A549 (cell line): ENCODE data around the gene SHISA6. TPM values are rescaled to one million over a fixed set of nuclear protein-coding genes. Genes with fewer than 3 reads are reported as not detected.

ENCODE experiments used
- ATAC-seq, 2 experiments: fragments of 200-7000 bp in 1 of 2; fragments of >200 bp in 1 of 2; cut with Nextera tagmentation in 1 of 2; cut with Tn5 transposase in 1 of 2; 3 replicates each; pipeline versions ENCODE4 v1.8.0 to v1.9.1; 2018 to 2020; ENCODE audit warnings: mild to moderate bottlenecking in 1 of 2, moderate library complexity in 1 of 2
- CTCF ChIA-PET: fragments of 300-600 bp; sonication (Branson Sonifier 250); formaldehyde crosslinking; extraction: SDS; loops from one replicate; lab custom pipeline; 2021; ENCODE audit warnings: antibody characterized with exemption, inconsistent platforms; lab: Yijun Ruan, JAX
- POLR2A ChIA-PET: fragments of 350-600 bp; formaldehyde crosslinking; extraction: SDS; loops from one replicate; lab custom pipeline; 2021; ENCODE audit warnings: antibody characterized with exemption, inconsistent platforms; lab: Yijun Ruan, JAX
- DNase-seq, 2 experiments: peaks; one replicate each; pipeline versions ENCODE4 v3.0.0 to v3.0.0-alpha.2; 2011 to 2016; ENCODE audit warnings: low read depth in 1 of 2, low spot score in 1 of 2
- FAIRE-seq: peaks from 2 replicates; lab custom pipeline; 2011; peaks lifted over from hg19 to GRCh38; lab: Jason Lieb, UNC
- H3K27ac ChIP-seq, 2 experiments: fragments of >200 bp; sonication (Bioruptor Twin); formaldehyde crosslinking; 3 replicates each; pipeline ENCODE4 v1.5.1; 2016 to 2017
- H3K4me1 ChIP-seq: fragments of >200 bp; sonication (Bioruptor Twin); formaldehyde crosslinking; 3 replicates; pipeline ENCODE4 v1.6.1; 2016
- H3K4me2 ChIP-seq: fragments of >200 bp; sonication (Bioruptor Twin); formaldehyde crosslinking; 3 replicates; pipeline ENCODE4 v1.6.1; 2016
- H3K4me3 ChIP-seq: fragments of >200 bp; sonication (Bioruptor Twin); formaldehyde crosslinking; 3 replicates; pipeline ENCODE4 v1.5.1; 2016
- H3K9me3 ChIP-seq: fragments of >200 bp; sonication (Bioruptor Twin); formaldehyde crosslinking; 3 replicates; pipeline ENCODE4 v1.6.1; 2016
- CHD2 ChIP-seq: fragments of 150-350 bp; IDR thresholded peaks from 2 replicates; pipeline ENCODE4 v1.6.1; 2014; ENCODE audit warnings: low read length; ENCODE audit not compliant: partially characterized antibody
- EHMT2 ChIP-seq: fragments of 200-600 bp; sonication (generic); IDR thresholded peaks from 2 replicates; pipeline ENCODE4 v1.6.1; 2016; ENCODE audit warnings: antibody characterized with exemption, low read depth, mild to moderate bottlenecking, moderate library complexity
- EP300 ChIP-seq, 2 experiments: fragments of >200 bp; sonication (Bioruptor Twin); formaldehyde crosslinking; IDR thresholded peaks; 2 replicates in 1 of 2; 3 replicates in 1 of 2; pipeline ENCODE4 v1.6.1; 2016 to 2017
- ESRRA ChIP-seq: fragments of 150-350 bp; IDR thresholded peaks from 2 replicates; pipeline ENCODE4 v1.6.1; 2014; ENCODE audit warnings: mild to moderate bottlenecking, low read length, borderline replicate concordance
- HOXA7 ChIP-seq: fragments of 250-450 bp; sonication (Bioruptor Pico); IDR thresholded peaks from 2 replicates; pipeline ENCODE4 v1.5.0; 2020; ENCODE audit warnings: mild to moderate bottlenecking, moderate library complexity
- JUN ChIP-seq, 2 experiments: fragments of >200 bp; sonication (Bioruptor Twin); formaldehyde crosslinking; IDR thresholded peaks; 2 replicates in 1 of 2; 3 replicates in 1 of 2; pipeline ENCODE4 v1.6.1; 2016 to 2017
- MAZ ChIP-seq: fragments of 150-350 bp; IDR thresholded peaks from 2 replicates; pipeline ENCODE4 v1.6.1; 2014; ENCODE audit warnings: antibody characterized with exemption, low read depth, low read length, borderline replicate concordance
- MYC ChIP-seq: IDR thresholded peaks from 2 replicates; pipeline ENCODE4 v1.6.1; 2012; ENCODE audit warnings: mild to moderate bottlenecking, inconsistent platforms, low read length, improper control_type of control experiment, borderline replicate concordance
- NR3C1 ChIP-seq: fragments of >200 bp; sonication (Bioruptor Twin); formaldehyde crosslinking; IDR thresholded peaks from 3 replicates; pipeline ENCODE4 v1.6.1; 2017
- PHF8 ChIP-seq: fragments of 200-600 bp; sonication (generic); IDR thresholded peaks from 2 replicates; pipeline ENCODE4 v1.6.1; 2016; ENCODE audit warnings: low read depth, mild to moderate bottlenecking, antibody characterized with exemption, moderate library complexity, borderline replicate concordance
- ZSCAN20 ChIP-seq: fragments of 250-450 bp; sonication (Bioruptor Pico); IDR thresholded peaks from 2 replicates; pipeline ENCODE4 v1.8.0; 2022; ENCODE audit warnings: mild to moderate bottlenecking, moderate library complexity
- WGBS: methylation state at CpG from one replicate; pipeline ENCODE4 v1.1.6; 2017; ENCODE audit errors: missing lambda C conversion rate; 5-methylcytosine and 5-hydroxymethylcytosine counted together
- polyA minus RNA-seq: library from RNA; depleted of rRNA, polyadenylated mRNA; stranded (reverse); fragments of >200 nt; gene quantifications from 2 replicates; pipeline ENCODE4 v1.2.3, GENCODE V29; 2011; rRNA and poly(A)+ RNA removed
- polyA plus RNA-seq, 4 experiments: library from polyadenylated mRNA; depleted of rRNA in 3 of 4; stranded (reverse); fragments of >200 nt; fragmentation: RNase III in 1 of 4; extraction: RNeasy Plus Mini Kit Qiagen cat#74134 plus additional on column Dnase treatment in 1 of 4; gene quantifications; 2 replicates in 3 of 4; 3 replicates in 1 of 4; pipeline ENCODE4 v1.2.3, GENCODE V29; 2011 to 2017
- TF ChIP-seq, protein P1 (sequence below): fragments of >200 bp; sonication (Bioruptor Twin); formaldehyde crosslinking; IDR thresholded peaks from 2 replicates; pipeline ENCODE4 v1.6.1; 2016
- TF ChIP-seq, protein P2 (sequence below): fragments of >200 bp; sonication (Bioruptor Twin); formaldehyde crosslinking; IDR thresholded peaks from 3 replicates; pipeline ENCODE4 v1.6.1; 2016
- TF ChIP-seq, protein P3 (sequence below): fragments of 150-350 bp; IDR thresholded peaks from 2 replicates; pipeline ENCODE4 v1.6.1; 2014; ENCODE audit warnings: low read depth, mild to moderate bottlenecking, low read length

SHISA6 gene
- not detected in 2 replicates for polyA plus RNA-seq (2011; rRNA removed)
- not detected in 2 replicates for polyA plus RNA-seq (2012; cell fraction: cytosol; rRNA removed)
- polyA plus RNA-seq (2012; cell fraction: nucleus; rRNA removed), result not detected in 2 replicates
- polyA plus RNA-seq (2017; fragmentation: RNase III; extraction: RNeasy Plus Mini Kit Qiagen cat#74134 plus additional on column Dnase treatment), result not detected in 3 replicates
- polyA minus RNA-seq, result not detected in 2 replicates

DNA sequence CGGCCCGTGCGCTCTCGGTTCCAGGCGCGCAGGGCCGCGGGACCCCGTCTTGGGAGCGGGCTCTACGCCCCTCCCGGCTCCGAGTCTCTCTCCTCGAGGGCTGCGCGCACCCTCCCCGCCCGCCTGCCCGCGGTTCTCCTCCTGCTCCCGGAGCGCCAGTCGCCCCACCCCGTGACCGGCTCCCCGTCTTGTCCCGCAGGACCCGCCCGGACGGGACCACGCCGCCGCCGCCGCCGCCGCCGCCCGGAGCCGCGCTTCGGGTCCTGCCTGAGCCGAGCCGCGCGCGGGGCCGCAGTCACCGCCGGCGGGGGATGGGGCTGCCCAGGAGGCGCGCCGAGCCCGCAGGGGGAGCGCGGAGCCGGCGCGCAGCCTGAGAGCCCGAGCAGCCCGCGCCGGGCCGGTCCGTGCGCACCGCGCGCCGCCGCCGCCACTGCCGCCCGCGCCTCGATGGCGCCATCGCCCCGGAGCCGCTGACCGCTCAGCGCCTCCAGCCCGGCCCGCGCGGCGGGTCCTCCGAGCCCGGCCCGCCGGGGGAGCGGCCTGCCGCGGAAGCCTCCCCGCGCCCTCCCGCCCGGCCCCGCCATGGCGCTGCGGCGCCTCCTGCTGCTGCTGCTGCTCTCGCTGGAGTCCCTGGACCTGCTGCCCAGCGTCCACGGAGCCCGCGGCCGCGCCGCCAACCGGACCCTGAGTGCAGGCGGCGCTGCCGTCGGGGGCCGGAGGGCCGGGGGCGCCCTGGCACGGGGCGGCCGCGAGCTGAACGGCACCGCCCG is at the start of gene SHISA6:
Gene SHISA6, plus strand, starts transcription at position 373 of the 770 bp plus-strand sequence.
- POLR2A ChIA-PET, result no interaction called here
- no peak within 1 kb of the TSS; the same call in 2 of the 3 replicates for H3K4me3 ChIP-seq
- no peak for DNase-seq

DNA sequence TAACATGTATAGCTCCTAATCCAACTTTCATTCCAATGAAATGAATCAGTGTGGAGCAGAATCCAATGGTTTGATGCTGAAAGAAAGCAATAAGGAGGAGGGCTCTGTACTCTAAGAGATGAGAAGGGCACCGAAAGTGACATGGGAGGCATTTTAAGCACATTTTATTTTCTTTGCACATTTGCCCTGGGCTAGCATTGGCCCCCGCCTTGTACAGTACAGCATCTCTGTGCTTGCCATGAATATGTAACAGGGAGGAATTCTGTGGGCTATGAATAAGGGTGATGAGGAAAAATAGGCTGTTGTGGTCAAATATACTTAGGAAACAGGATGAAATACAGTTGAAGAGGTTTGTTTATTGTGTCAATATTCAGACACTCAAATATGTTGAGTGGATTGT is 45.2 kb upstream of the SHISA6 start:
- H3K4me3 ChIP-seq, result no peak overlapping the region
- 1% methylated on average over 2 of the region's 2 CpGs for WGBS
- POLR2A ChIA-PET, result no interaction called here
- no peak overlapping the region for H3K27ac ChIP-seq
- TF ChIP-seq ZSCAN20, result no peak
- no peaks in the 10 kb centered on the region for H3K4me1 ChIP-seq
- DNase-seq, result no peak
- CTCF ChIA-PET, result no interaction called here
- no peak overlapping the region for H3K4me2 ChIP-seq
- 0 out of 3 replicates have a peak, but pooled peaks cover 5% of the 10 kb centered on the region for H3K9me3 ChIP-seq
- no peak for FAIRE-seq
- no peak for ATAC-seq

More for the DNA sequence above, at the start of gene SHISA6:
- CTCF ChIA-PET, result no interaction called here
- Histone ChIP-seq H3K27ac (no peak within 1 kb of the TSS), H3K4me2 (peak within 1 kb of the TSS; percentile 10; the same call in 1 of the 3 replicates), H3K4me1 (no peaks in the 10 kb centered on the region), H3K9me3 (no peaks in the 10 kb centered on the region)
- 64% methylated on average over 32 of the region's 126 CpGs for WGBS
- TF ChIP-seq NR3C1 (no peak), PHF8 (no peak), EP300 (IDR thresholded peaks at IDR 0.05) (no peak), MAZ (no peak), CHD2 (no peak), EHMT2 (no peak), HOXA7 (CRISPR knock-in tag) (no peak), MYC (no peak)
- TF ChIP-seq, protein P1, sequence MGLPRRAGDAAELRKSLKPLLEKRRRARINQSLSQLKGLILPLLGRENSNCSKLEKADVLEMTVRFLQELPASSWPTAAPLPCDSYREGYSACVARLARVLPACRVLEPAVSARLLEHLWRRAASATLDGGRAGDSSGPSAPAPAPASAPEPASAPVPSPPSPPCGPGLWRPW, result no peak
- TF ChIP-seq, protein P2, sequence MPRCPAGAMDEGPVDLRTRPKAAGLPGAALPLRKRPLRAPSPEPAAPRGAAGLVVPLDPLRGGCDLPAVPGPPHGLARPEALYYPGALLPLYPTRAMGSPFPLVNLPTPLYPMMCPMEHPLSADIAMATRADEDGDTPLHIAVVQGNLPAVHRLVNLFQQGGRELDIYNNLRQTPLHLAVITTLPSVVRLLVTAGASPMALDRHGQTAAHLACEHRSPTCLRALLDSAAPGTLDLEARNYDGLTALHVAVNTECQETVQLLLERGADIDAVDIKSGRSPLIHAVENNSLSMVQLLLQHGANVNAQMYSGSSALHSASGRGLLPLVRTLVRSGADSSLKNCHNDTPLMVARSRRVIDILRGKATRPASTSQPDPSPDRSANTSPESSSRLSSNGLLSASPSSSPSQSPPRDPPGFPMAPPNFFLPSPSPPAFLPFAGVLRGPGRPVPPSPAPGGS, result no peak
- TF ChIP-seq, protein P3, sequence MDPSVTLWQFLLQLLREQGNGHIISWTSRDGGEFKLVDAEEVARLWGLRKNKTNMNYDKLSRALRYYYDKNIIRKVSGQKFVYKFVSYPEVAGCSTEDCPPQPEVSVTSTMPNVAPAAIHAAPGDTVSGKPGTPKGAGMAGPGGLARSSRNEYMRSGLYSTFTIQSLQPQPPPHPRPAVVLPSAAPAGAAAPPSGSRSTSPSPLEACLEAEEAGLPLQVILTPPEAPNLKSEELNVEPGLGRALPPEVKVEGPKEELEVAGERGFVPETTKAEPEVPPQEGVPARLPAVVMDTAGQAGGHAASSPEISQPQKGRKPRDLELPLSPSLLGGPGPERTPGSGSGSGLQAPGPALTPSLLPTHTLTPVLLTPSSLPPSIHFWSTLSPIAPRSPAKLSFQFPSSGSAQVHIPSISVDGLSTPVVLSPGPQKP, result no peak
- ATAC-seq (no peak), FAIRE-seq (no peak)

DNA sequence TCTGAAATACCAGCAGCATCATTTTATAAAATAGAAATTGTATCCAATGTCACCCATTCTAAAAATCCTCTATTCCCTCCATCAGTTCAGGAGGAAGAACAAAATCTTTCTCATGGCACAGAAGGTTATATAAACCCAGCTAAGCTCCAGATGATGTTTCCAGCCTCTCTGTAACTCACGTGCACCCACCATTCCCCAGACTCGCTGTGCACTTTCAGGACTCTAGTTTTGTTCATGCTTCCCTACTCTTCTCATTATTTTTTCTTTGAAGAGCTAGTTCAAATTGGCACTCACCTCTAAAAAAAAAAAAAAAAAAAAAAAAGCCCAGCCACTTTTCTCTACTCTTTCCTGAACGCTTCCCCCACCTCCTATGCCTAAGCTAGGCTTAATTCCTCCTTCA is 36.0 kb upstream of the SHISA6 start:
- FAIRE-seq (no peak), DNase-seq (no peak), ATAC-seq (no peak)
- WGBS, result 0% methylated on average over 3 of the region's 3 CpGs
- POLR2A ChIA-PET, result no interaction called here
- TF ChIP-seq, protein P2, result no peak
- TF ChIP-seq ESRRA (no peak), JUN (IDR thresholded peaks at IDR 0.05) (no peak)
- TF ChIP-seq, all 56 proteins: peak for 0
- CTCF ChIA-PET, result interaction anchor here (1.1 kb wide), 1 partner anchor 93 kb away, joined by 3 read pairs; no protein-coding TSS in a partner anchor
- Histone ChIP-seq H3K4me3 (no peak overlapping the region), H3K4me1 (no peaks in the 10 kb centered on the region), H3K4me2 (no peak overlapping the region), H3K9me3 (0 out of 3 replicates have a peak, but pooled peaks cover 2% of the 10 kb centered on the region), H3K27ac (no peak overlapping the region)
